Erythroblast (primary cell): Measurements from ENCODE around the gene STXBP3.

Experiments used
- GATA1 ChIP-seq: IDR thresholded peaks from 2 replicates; pipeline ENCODE4 v1.6.1; 2011; ENCODE audit warnings: low read depth, mild to moderate bottlenecking, control low read depth, low read length, moderate library complexity
- POLR2A ChIP-seq: IDR thresholded peaks from 2 replicates; pipeline ENCODE4 v1.6.1; 2011; ENCODE audit warnings: mild to moderate bottlenecking, low read length

- TF ChIP-seq POLR2A (no peak), GATA1 (no peak)
Observed at GRCh38 chr1:108801101-108801500, 54.6 kb downstream of the STXBP3 start.
